A549 (cell line): Measurements from ENCODE around the gene PDYN. TPM values are rescaled to one million over a fixed set of nuclear protein-coding genes. Genes with fewer than 3 reads are reported as not detected.
A peak's percentile ranks its signal among the peaks of the same experiment; 100 is the strongest.

Experiments
- ATAC-seq, 2 experiments: fragments of 200-7000 bp in 1 of 2; fragments of >200 bp in 1 of 2; cut with Nextera tagmentation in 1 of 2; cut with Tn5 transposase in 1 of 2; 3 replicates each; pipeline versions ENCODE4 v1.8.0 to v1.9.1; 2018 to 2020; ENCODE audit warnings: mild to moderate bottlenecking in 1 of 2, moderate library complexity in 1 of 2
- CTCF ChIA-PET: fragments of 300-600 bp; sonication (Branson Sonifier 250); formaldehyde crosslinking; extraction: SDS; loops from one replicate; lab custom pipeline; 2021; ENCODE audit warnings: antibody characterized with exemption, inconsistent platforms; lab: Yijun Ruan, JAX
- POLR2A ChIA-PET: fragments of 350-600 bp; formaldehyde crosslinking; extraction: SDS; loops from one replicate; lab custom pipeline; 2021; ENCODE audit warnings: antibody characterized with exemption, inconsistent platforms; lab: Yijun Ruan, JAX
- DNase-seq, 2 experiments: peaks; one replicate each; pipeline versions ENCODE4 v3.0.0 to v3.0.0-alpha.2; 2011 to 2016; ENCODE audit warnings: low read depth in 1 of 2, low spot score in 1 of 2
- FAIRE-seq: peaks from 2 replicates; lab custom pipeline; 2011; peaks lifted over from hg19 to GRCh38; lab: Jason Lieb, UNC
- H3K27ac ChIP-seq, 2 experiments: fragments of >200 bp; sonication (Bioruptor Twin); formaldehyde crosslinking; 3 replicates each; pipeline ENCODE4 v1.5.1; 2016 to 2017
- H3K4me1 ChIP-seq: fragments of >200 bp; sonication (Bioruptor Twin); formaldehyde crosslinking; 3 replicates; pipeline ENCODE4 v1.6.1; 2016
- H3K4me2 ChIP-seq: fragments of >200 bp; sonication (Bioruptor Twin); formaldehyde crosslinking; 3 replicates; pipeline ENCODE4 v1.6.1; 2016
- H3K4me3 ChIP-seq: fragments of >200 bp; sonication (Bioruptor Twin); formaldehyde crosslinking; 3 replicates; pipeline ENCODE4 v1.5.1; 2016
- H3K9me3 ChIP-seq: fragments of >200 bp; sonication (Bioruptor Twin); formaldehyde crosslinking; 3 replicates; pipeline ENCODE4 v1.6.1; 2016
- ATOH8 ChIP-seq: fragments of 250-450 bp; sonication (Bioruptor Pico); IDR thresholded peaks from 2 replicates; pipeline ENCODE4 v1.5.0; 2020; ENCODE audit warnings: low read depth, mild to moderate bottlenecking, moderate library complexity
- CBX8 ChIP-seq: fragments of 200-600 bp; sonication (generic); IDR thresholded peaks from 2 replicates; pipeline ENCODE4 v1.6.1; 2016
- CHD2 ChIP-seq: fragments of 150-350 bp; IDR thresholded peaks from 2 replicates; pipeline ENCODE4 v1.6.1; 2014; ENCODE audit warnings: low read length; ENCODE audit not compliant: partially characterized antibody
- EHF ChIP-seq: fragments of 250-450 bp; sonication (Bioruptor Pico); IDR thresholded peaks from 2 replicates; pipeline ENCODE4 v1.5.0; 2020; ENCODE audit warnings: mild to moderate bottlenecking
- EHMT2 ChIP-seq: fragments of 200-600 bp; sonication (generic); IDR thresholded peaks from 2 replicates; pipeline ENCODE4 v1.6.1; 2016; ENCODE audit warnings: antibody characterized with exemption, low read depth, mild to moderate bottlenecking, moderate library complexity
- ELK1 ChIP-seq: fragments of 150-350 bp; IDR thresholded peaks from 2 replicates; pipeline ENCODE4 v1.6.1; 2014; ENCODE audit warnings: low read depth, mild to moderate bottlenecking, low read length
- FOSB ChIP-seq: fragments of 250-450 bp; sonication (Bioruptor Pico); IDR thresholded peaks from 2 replicates; pipeline ENCODE4 v1.5.0; 2020; ENCODE audit warnings: mild to moderate bottlenecking, moderate library complexity
- GATA3 ChIP-seq: IDR thresholded peaks from 2 replicates; pipeline ENCODE4 v1.6.1; 2012; ENCODE audit warnings: borderline replicate concordance
- HDAC2 ChIP-seq: fragments of 200-600 bp; sonication (generic); IDR thresholded peaks from 2 replicates; pipeline ENCODE4 v1.6.1; 2016
- HOXA7 ChIP-seq: fragments of 250-450 bp; sonication (Bioruptor Pico); IDR thresholded peaks from 2 replicates; pipeline ENCODE4 v1.5.0; 2020; ENCODE audit warnings: mild to moderate bottlenecking, moderate library complexity
- KDM5A ChIP-seq: fragments of 200-600 bp; sonication (generic); IDR thresholded peaks from 2 replicates; pipeline ENCODE4 v1.6.1; 2016; ENCODE audit warnings: antibody characterized with exemption, mild to moderate bottlenecking
- MAX ChIP-seq: IDR thresholded peaks from 2 replicates; pipeline ENCODE4 v1.6.1; 2012
- MAZ ChIP-seq: fragments of 150-350 bp; IDR thresholded peaks from 2 replicates; pipeline ENCODE4 v1.6.1; 2014; ENCODE audit warnings: antibody characterized with exemption, low read depth, low read length, borderline replicate concordance
- NFE2L2 ChIP-seq: fragments of 150-350 bp; conservative IDR thresholded peaks from 2 replicates; pipeline ENCODE4 v1.6.1; 2014; ENCODE audit warnings: low read length
- POLR2A ChIP-seq: IDR thresholded peaks from 2 replicates; pipeline ENCODE4 v1.6.1; 2012; ENCODE audit warnings: mild to moderate bottlenecking, low read length
- RAD21 ChIP-seq, 2 experiments: fragments of >200 bp in 1 of 2; sonication (Bioruptor Twin) in 1 of 2; formaldehyde crosslinking in 1 of 2; IDR thresholded peaks in 1 of 2; conservative IDR thresholded peaks in 1 of 2; 2 replicates in 1 of 2; 3 replicates in 1 of 2; pipeline ENCODE4 v1.6.1; 2012 to 2018; ENCODE audit warnings: inconsistent platforms in 1 of 2
- RARB ChIP-seq: fragments of 250-450 bp; sonication (Bioruptor Pico); IDR thresholded peaks from 2 replicates; pipeline ENCODE4 v1.8.0; 2021; ENCODE audit warnings: mild to moderate bottlenecking, moderate library complexity
- REST ChIP-seq: fragments of 200-600 bp; sonication (generic); IDR thresholded peaks from 2 replicates; pipeline ENCODE4 v1.6.1; 2016; ENCODE audit warnings: antibody characterized with exemption, mild to moderate bottlenecking, moderate library complexity
- RNF2 ChIP-seq: fragments of 200-600 bp; sonication (generic); IDR thresholded peaks from 2 replicates; pipeline ENCODE4 v1.6.1; 2016; ENCODE audit warnings: low read depth, mild to moderate bottlenecking, antibody characterized with exemption, moderate library complexity, borderline replicate concordance
- ZFP36 ChIP-seq: fragments of 450-650 bp; IDR thresholded peaks from 2 replicates; pipeline ENCODE4 v1.6.1; 2014; ENCODE audit warnings: borderline replicate concordance; ENCODE audit not compliant: partially characterized antibody
- WGBS: methylation state at CpG from one replicate; pipeline ENCODE4 v1.1.6; 2017; ENCODE audit errors: missing lambda C conversion rate; 5-methylcytosine and 5-hydroxymethylcytosine counted together
- polyA plus RNA-seq, 4 experiments: library from polyadenylated mRNA; depleted of rRNA in 3 of 4; stranded (reverse); fragments of >200 nt; fragmentation: RNase III in 1 of 4; extraction: RNeasy Plus Mini Kit Qiagen cat#74134 plus additional on column Dnase treatment in 1 of 4; gene quantifications; 2 replicates in 3 of 4; 3 replicates in 1 of 4; pipeline ENCODE4 v1.2.3, GENCODE V29; 2011 to 2017
- TF ChIP-seq, protein P1 (sequence below): fragments of 250-450 bp; sonication (Bioruptor Pico); IDR thresholded peaks from 2 replicates; pipeline ENCODE4 v1.5.0; 2021; ENCODE audit warnings: mild to moderate bottlenecking, moderate library complexity, borderline replicate concordance

PDYN gene
- polyA plus RNA-seq, 2 of the 4 experiments (the other 2 are of a cell fraction) = not detected

DNA sequence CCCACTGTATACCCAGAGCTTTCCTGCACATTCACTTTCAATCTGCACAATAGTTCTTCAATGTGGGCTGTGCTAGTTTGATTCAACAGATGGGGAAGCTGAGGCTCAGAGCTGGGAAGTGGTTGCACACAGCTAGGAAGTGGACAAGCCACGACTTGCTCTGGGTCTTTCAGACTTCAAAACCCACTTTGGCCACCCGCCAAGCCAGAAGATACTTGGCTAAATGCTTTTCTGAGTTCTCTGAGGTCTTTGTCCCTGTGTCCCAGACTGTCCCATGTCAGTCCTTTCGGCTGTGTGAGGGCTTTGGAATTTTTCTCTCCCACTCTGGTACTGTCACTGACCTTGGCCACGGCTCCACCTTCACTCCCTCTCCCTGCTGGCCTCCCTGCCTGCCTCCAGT lies 10.6 kb downstream of the PDYN start:
- DNase-seq (no peak), ATAC-seq (no peak; a peak in 1 of 6 replicates), FAIRE-seq (no peak)
- Histone ChIP-seq H3K4me3 (no peak overlapping the region), H3K27ac (no peak overlapping the region), H3K9me3 (no peaks in the 10 kb centered on the region), H3K4me1 (no peaks in the 10 kb centered on the region), H3K4me2 (no peak overlapping the region)
- POLR2A ChIA-PET = no interaction called here
- 12% methylated on average over 4 of the region's 4 CpGs for WGBS
- no peak for TF ChIP-seq CBX8
- no peak for TF ChIP-seq ELK1
- TF ChIP-seq POLR2A = no peak
- no peak for TF ChIP-seq GATA3
- no peak for TF ChIP-seq FOSB
- no peak for TF ChIP-seq RAD21 (conservative IDR thresholded peaks at IDR 0.05 in 1 of 2, IDR thresholded peaks at IDR 0.05 in 1 of 2)
- TF ChIP-seq EHF (CRISPR knock-in tag) = no peak
- TF ChIP-seq EHMT2 = no peak
- no peak for TF ChIP-seq KDM5A
- TF ChIP-seq MAZ = no peak
- TF ChIP-seq MAX = no peak
- TF ChIP-seq, protein P1, sequence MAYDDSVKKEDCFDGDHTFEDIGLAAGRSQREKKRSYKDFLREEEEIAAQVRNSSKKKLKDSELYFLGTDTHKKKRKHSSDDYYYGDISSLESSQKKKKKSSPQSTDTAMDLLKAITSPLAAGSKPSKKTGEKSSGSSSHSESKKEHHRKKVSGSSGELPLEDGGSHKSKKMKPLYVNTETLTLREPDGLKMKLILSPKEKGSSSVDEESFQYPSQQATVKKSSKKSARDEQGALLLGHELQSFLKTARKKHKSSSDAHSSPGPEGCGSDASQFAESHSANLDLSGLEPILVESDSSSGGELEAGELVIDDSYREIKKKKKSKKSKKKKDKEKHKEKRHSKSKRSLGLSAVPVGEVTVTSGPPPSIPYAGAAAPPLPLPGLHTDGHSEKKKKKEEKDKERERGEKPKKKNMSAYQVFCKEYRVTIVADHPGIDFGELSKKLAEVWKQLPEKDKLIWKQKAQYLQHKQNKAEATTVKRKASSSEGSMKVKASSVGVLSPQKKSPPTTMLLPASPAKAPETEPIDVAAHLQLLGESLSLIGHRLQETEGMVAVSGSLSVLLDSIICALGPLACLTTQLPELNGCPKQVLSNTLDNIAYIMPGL (CRISPR knock-in tag) = no peak
- no peak for TF ChIP-seq HOXA7 (CRISPR knock-in tag)
- CTCF ChIA-PET = interaction anchor here (0.7 to 3.5 kb wide), 6 partner anchors 9 to 219 kb away, joined by 3 to 23 read pairs (median 3); no protein-coding TSS in a partner anchor

DNA sequence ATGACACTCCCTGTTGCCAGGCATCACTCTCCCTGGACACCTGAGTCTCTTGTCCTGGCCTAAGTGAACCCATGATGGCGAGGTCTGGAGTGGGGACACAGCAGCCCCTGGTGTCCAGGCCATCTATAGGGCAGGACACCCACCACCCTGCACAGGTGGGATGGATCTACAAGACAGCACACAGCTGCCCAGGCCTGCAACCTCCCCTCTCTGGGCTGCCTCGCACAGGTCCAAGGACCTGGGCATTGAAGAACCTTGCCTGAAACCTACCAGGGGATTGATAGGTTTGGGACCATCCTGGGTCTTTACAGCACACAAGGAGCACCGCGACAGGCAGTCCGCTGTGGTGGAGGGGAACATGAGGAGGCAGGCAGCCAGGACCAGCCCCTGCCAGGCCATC lies 11.2 kb downstream of the PDYN start:
- ATAC-seq (peak; percentile 36 to 55; a peak in 4 of 6 replicates), FAIRE-seq (no peak), DNase-seq (no peak)
- ChIA-PET POLR2A (no interaction called here), CTCF (interaction anchor here (0.7 to 0.8 kb wide), 2 partner anchors 11 to 190 kb away, joined by 3 read pairs; partner anchors contain the start of gene PDYN)
- Histone ChIP-seq H3K27ac (no peak overlapping the region), H3K4me1 (no peaks in the 10 kb centered on the region), H3K9me3 (no peaks in the 10 kb centered on the region), H3K4me2 (no peak overlapping the region), H3K4me3 (no peak overlapping the region)
- 86% methylated on average over 4 of the region's 5 CpGs for WGBS
- no peak for TF ChIP-seq ATOH8 (CRISPR knock-in tag)
- TF ChIP-seq RNF2 = no peak
- no peak for TF ChIP-seq NFE2L2
- no peak for TF ChIP-seq RAD21 (conservative IDR thresholded peaks at IDR 0.05 in 1 of 2, IDR thresholded peaks at IDR 0.05 in 1 of 2)
- no peak for TF ChIP-seq ZFP36
- TF ChIP-seq RARB (CRISPR knock-in tag) = no peak

DNA sequence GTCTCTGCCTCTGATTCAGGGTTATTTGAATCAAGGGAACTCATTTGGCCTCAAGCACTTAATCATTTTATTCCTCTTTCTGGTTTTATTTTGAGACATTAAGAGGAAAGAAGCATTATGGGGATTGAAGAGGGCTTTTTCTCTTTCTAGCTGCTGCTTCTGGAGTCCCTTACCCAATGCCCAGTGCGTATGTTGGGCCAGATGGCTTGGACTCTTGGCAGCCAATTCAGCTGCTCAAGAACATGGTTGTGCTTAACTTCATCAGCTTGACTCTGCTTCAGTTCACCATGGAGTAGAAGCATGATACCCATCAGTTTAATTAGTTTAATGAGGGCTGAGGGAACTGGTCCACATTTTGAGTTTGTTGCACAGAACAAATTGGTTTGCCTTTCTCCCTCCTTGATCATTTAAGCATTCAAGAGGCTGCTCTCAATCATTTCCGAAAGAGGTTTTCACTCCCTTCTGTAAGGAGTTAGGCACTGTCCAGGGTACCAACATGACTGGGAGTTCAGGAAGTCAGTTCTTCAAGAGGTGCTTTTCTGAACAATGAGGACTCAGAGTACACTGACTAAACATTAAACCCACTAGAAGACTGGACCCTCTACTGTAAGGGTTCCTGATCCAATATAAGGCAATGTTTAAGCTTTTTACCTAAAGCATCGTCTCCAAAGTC lies 14.6 kb downstream of the PDYN start:
- H3K4me1 ChIP-seq = no peaks in the 10 kb centered on the region
- POLR2A ChIA-PET = no interaction called here
- TF ChIP-seq CHD2 (no peak), REST (peak; percentile 76; the same call in 1 of the 2 replicates), HDAC2 (no peak)
- FAIRE-seq (no peak), ATAC-seq (no peak), DNase-seq (no peak)
- CTCF ChIA-PET = interaction anchor here (0.9 to 2.5 kb wide), 4 partner anchors 13 to 47 kb away, joined by 3 to 9 read pairs (median 6); no protein-coding TSS in a partner anchor
- no peak overlapping the region for H3K4me3 ChIP-seq
- WGBS = 6% methylated on average over 3 of the region's 3 CpGs
- no peak overlapping the region for H3K27ac ChIP-seq
- no peak overlapping the region for H3K4me2 ChIP-seq
- no peaks in the 10 kb centered on the region for H3K9me3 ChIP-seq
